ENCODE results near the gene ATAD1.

The ATAD1 gene

DNA sequence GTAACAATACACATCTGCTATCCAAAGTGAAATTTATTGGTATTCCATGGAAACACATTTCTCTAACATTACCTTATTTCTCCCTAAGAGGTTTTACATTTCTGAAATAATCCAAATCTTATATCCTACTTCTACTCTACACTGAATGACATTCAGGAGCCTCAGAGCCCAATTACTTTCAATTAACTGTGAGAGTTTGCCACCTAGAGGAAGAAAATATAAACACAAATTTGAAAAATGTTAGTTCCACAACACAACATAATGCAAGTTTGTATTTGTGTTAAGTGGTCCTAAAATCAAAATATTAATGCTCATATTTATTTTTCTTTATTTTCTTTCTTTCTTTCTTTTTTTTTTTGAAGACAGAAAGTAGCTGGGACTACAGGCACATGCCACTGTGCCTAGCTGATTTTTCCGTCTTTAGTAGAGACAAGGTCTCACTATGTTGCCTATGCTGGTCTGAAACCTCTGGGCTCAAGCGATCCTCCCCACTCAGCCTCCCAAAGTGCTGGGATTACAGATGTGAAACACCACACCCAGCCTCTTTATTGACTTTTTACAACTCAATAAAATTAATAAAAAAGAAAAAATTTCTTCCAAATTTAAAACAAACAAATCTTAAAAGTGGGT, 46.0 kb downstream of the ATAD1 start:
- H3K4me3 ChIP-seq (ENCODE audit: low read depth, low read length), result no peak overlapping the region
- TF ChIP-seq CTCF (IDR thresholded peaks at IDR 0.05; ENCODE audit: low read depth, low read length), result no peak

GRCh38 chr10:87767253-87767652, 50.8 kb downstream of the ATAD1 start:
- H3K4me3 ChIP-seq (ENCODE audit: low read depth, low read length), result no peak overlapping the region
- TF ChIP-seq CTCF (IDR thresholded peaks at IDR 0.05; ENCODE audit: low read depth, low read length), result no peak

GRCh38 chr10:87765666-87766376, 52.2 kb downstream of the ATAD1 start:
- TF ChIP-seq CTCF (IDR thresholded peaks at IDR 0.05; ENCODE audit: low read depth, low read length), result no peak
- no peak overlapping the region for H3K4me3 ChIP-seq (ENCODE audit: low read depth, low read length)

DNA sequence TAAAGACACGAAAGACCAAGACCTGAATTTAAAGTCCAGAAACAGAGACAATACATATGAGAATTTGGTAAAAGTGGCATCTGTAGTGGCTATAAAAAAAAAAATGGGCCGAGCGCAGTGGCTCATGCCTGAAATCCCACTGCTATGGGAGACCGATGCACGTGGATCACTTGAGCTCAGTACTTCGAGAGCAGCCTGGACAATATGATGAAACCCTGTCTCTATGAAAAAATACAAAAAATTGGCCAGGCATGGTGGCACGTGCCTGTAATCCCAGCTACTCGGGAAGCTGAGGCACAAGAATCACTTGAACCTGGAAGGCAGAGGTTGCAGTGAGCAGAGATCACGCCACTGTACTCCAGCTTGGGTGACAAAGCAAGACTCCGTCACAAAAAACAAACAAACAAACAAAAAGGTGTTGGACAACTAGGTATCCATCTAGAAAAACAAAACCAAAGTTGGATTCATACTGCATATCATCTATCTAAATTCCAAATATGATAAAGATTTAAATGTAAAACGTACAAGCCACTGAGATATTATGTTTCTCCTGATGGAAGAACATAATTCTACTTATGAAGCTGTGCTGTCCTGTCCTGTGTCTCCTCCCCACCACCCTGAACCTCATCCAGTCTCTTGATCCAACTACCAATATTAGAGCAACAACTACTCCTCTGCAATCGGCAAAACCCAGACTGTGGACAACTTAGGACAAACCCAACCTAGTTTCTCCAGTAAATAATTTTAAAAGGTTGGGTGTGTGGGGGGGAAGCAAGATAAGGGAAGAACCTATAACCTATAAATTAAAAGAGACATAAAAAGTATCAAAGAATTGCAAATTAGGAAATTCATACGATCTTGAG, 53.7 kb downstream of the ATAD1 start:
- no peak for TF ChIP-seq CTCF (IDR thresholded peaks at IDR 0.05; ENCODE audit: low read depth, low read length)
- no peak overlapping the region for H3K4me3 ChIP-seq (ENCODE audit: low read depth, low read length)

DNA sequence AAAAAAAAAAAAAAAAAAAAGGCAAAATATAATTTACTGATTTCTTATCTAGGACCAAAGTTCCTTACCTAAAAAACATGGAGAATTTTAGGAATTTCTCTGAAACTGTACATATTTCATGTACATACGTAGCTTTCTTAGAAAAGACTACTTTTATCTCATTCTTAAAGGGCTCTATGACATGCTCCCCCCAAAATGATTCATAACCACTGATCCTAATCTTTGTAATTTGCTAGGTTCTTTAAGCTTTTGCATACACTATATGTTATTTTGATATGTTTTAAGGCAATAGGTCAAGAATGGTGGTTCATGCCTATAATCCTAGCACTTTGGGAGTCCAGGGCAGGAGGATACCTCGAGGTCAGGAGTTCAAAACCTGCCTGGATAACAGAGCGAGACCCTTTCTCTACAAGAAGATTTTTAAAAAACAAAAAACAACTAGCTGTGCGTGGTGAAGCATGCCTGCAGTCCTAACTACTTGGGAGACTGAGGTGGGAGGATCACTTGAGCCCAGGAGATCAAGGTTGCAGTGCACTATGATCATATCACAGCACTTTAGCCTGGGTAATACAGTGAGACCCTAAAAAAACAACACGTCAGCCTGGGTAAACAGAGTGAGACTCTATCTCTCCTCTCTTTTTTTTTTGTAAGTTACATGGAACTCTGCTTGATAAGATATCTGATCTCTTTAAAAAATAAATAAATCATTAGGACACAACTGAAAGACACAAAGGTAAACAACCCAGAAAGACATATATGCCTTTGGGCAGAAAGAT, 54.8 kb downstream of the ATAD1 start:
- no peak overlapping the region for H3K4me3 ChIP-seq (ENCODE audit: low read depth, low read length)
- no peak for TF ChIP-seq CTCF (IDR thresholded peaks at IDR 0.05; ENCODE audit: low read depth, low read length)

DNA sequence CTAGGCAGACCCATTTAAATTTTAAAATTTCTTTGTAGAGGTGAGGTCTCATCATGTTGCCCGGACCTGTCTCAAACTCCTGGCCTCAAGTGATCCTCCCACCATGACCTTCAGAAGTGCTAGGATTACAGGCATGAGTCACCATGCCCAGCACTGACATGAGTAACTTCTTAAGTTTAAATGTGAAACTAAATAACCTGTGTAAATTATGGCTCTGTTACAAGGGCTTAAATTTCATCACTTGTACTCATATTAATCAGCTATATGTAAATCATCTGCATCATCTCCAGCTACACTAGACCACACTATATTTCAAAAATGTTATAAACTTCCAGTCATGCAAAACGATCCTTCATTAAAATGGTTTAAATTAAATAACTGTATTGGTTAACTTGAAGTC, 56.1 kb downstream of the ATAD1 start:
- H3K4me3 ChIP-seq (ENCODE audit: low read depth, low read length), result no peak overlapping the region

More for the DNA sequence above, 56.1 kb downstream of the ATAD1 start:
- TF ChIP-seq CTCF (IDR thresholded peaks at IDR 0.05; ENCODE audit: low read depth, low read length), result no peak
